ENCODE measurements around the gene SLC2A9.

GRCh38 chr4:9984621-9985020, 36.7 kb downstream of the SLC2A9 start:
- TF ChIP-seq CTCF (IDR thresholded peaks at IDR 0.05; ENCODE audit: insufficient read depth, low read length, poor library complexity, severe bottlenecking): no peak
- no peak for TF ChIP-seq EZH2phosphoT487 (conservative IDR thresholded peaks at IDR 0.05; ENCODE audit: low read length)

All from SU-DHL-6 (cell line).